Neural progenitor cell (in vitro differentiated cells): ENCODE results near the gene KLF16. TPM values are rescaled to one million over a fixed set of nuclear protein-coding genes. Genes with fewer than 3 reads are reported as not detected.

Experiments
- DNase-seq: peaks from one replicate; pipeline ENCODE4 v3.0.0-alpha.2; 2016; ENCODE audit warnings: low spot score
- H2AFZ ChIP-seq: fragments of 200-600 bp; sonication (generic); replicated peaks from 2 replicates; pipeline ENCODE4 v1.6.1; 2016; ENCODE audit warnings: antibody characterized with exemption
- H3F3A ChIP-seq: fragments of 200-600 bp; sonication (generic); 2 replicates; pipeline ENCODE4 v1.6.1; 2016; ENCODE audit warnings: antibody characterized with exemption, low read depth
- H3K27ac ChIP-seq: fragments of 200-600 bp; sonication (generic); 2 replicates; pipeline ENCODE4 v1.5.1; 2016; ENCODE audit warnings: mild to moderate bottlenecking
- H3K27me3 ChIP-seq: fragments of 200-600 bp; sonication (generic); 2 replicates; pipeline ENCODE4 v1.6.1; 2016; ENCODE audit warnings: mild to moderate bottlenecking, moderate library complexity
- H3K36me3 ChIP-seq: fragments of 200-600 bp; sonication (generic); 2 replicates; pipeline ENCODE4 v1.5.1; 2016
- H3K4me1 ChIP-seq: fragments of 200-600 bp; sonication (generic); 2 replicates; pipeline ENCODE4 v1.6.1; 2016; ENCODE audit warnings: mixed run types
- H3K4me2 ChIP-seq: fragments of 200-600 bp; sonication (generic); 2 replicates; pipeline ENCODE4 v1.6.1; 2016
- H3K4me3 ChIP-seq: fragments of 200-600 bp; sonication (generic); 2 replicates; pipeline ENCODE4 v1.5.1; 2016
- H3K79me2 ChIP-seq: fragments of 200-600 bp; sonication (generic); 2 replicates; pipeline ENCODE4 v1.6.1; 2016; ENCODE audit warnings: low read depth
- H3K9ac ChIP-seq: fragments of 200-600 bp; sonication (generic); 2 replicates; pipeline ENCODE4 v1.6.1; 2016
- H3K9me3 ChIP-seq: fragments of 200-600 bp; sonication (generic); 2 replicates; pipeline ENCODE4 v1.5.1; 2016; ENCODE audit warnings: low read depth
- H4K20me1 ChIP-seq: fragments of 200-600 bp; sonication (generic); 2 replicates; pipeline ENCODE4 v1.6.1; 2016; ENCODE audit warnings: low read depth
- H3K27ac Mint-ChIP-seq: 3 replicates; pipeline ENCODE4 v1.8.0; 2021; ENCODE audit warnings: mixed read lengths
- H3K27me3 Mint-ChIP-seq: 2 replicates; pipeline ENCODE4 v1.8.0; 2022; ENCODE audit warnings: low read depth, mild to moderate bottlenecking, inconsistent platforms, moderate library complexity, mixed read lengths; ENCODE audit not compliant: insufficient read depth
- H3K36me3 Mint-ChIP-seq: 3 replicates; pipeline ENCODE4 v1.8.0; 2021; ENCODE audit warnings: mixed read lengths
- H3K4me1 Mint-ChIP-seq: 3 replicates; pipeline ENCODE4 v1.8.0; 2021; ENCODE audit warnings: mixed read lengths
- H3K4me3 Mint-ChIP-seq: 3 replicates; pipeline ENCODE4 v1.8.0; 2021; ENCODE audit warnings: mild to moderate bottlenecking, moderate library complexity, mixed read lengths
- H3K9me3 Mint-ChIP-seq: 3 replicates; pipeline ENCODE4 v1.8.0; 2020; ENCODE audit warnings: mixed read lengths
- CTCF ChIP-seq: fragments of 200-600 bp; sonication (generic); IDR thresholded peaks from 2 replicates; pipeline ENCODE4 v1.5.1; 2017; ENCODE audit warnings: antibody characterized with exemption, mild to moderate bottlenecking
- EZH2 ChIP-seq: fragments of 200-600 bp; sonication (generic); IDR thresholded peaks from 2 replicates; pipeline ENCODE4 v1.6.1; 2017; ENCODE audit warnings: antibody characterized with exemption, mild to moderate bottlenecking, moderate library complexity
- EZH2phosphoT487 ChIP-seq: fragments of 200-600 bp; sonication (generic); IDR thresholded peaks from 2 replicates; pipeline ENCODE4 v1.6.1; 2017; ENCODE audit warnings: antibody characterized with exemption
- total RNA-seq: library from RNA; depleted of rRNA; stranded (reverse); fragments of >200 nt; gene quantifications from 2 replicates; pipeline ENCODE4 v1.2.3, GENCODE V29; 2015; ENCODE audit warnings: low replicate concordance

Gene KLF16
- total RNA-seq, 1 donor from 2014 or later: 1.0 TPM

- Mint-ChIP-seq H3K36me3 (no peaks in the 10 kb centered on the region), H3K27me3 (no peaks in the 10 kb centered on the region), H3K27ac (peak within 1 kb of the TSS; percentile 97), H3K9me3 (no peaks in the 10 kb centered on the region), H3K4me1 (peaks cover 24% of the 10 kb centered on the region), H3K4me3 (peak within 1 kb of the TSS; percentile 95)
- Histone ChIP-seq H3K4me3 (peak within 1 kb of the TSS; percentile 100), H3K9me3 (no peaks in the 10 kb centered on the region), H4K20me1 (peaks cover 60% of the 10 kb centered on the region), H3K4me2 (peak within 1 kb of the TSS; percentile 99), H3K4me1 (peaks cover 11% of the 10 kb centered on the region), H3K79me2 (peaks cover 54% of the 10 kb centered on the region), H3K27me3 (no peaks in the 10 kb centered on the region), H3K27ac (peak within 1 kb of the TSS; percentile 100), H3K36me3 (no peaks in the 10 kb centered on the region), H3K9ac (peak within 1 kb of the TSS; percentile 99), H2AFZ (peak within 1 kb of the TSS; percentile 94), H3F3A (peaks cover 15% of the 10 kb centered on the region)
- peak; percentile 95 for DNase-seq
- TF ChIP-seq CTCF (peak; percentile 93), EZH2 (no peak)
These were observed 14.8 kb downstream of the KLF16 start, which contains the start of gene REXO1 for GRCh38 chr19:1848399-1849131. REXO1 (minus strand) TSS chr19:1848483; CDS start chr19:1848358, 125 bp downstream.

GRCh38 chr19:1847684-1848398 lies 15.5 kb downstream of the KLF16 start:
- peaks cover 60% of the 10 kb centered on the region for H4K20me1 ChIP-seq
- H3K4me3 ChIP-seq: peak overlapping the region; percentile 100
- DNase-seq: peak; percentile 72
- H3F3A ChIP-seq: peaks cover 15% of the 10 kb centered on the region
- peaks cover 21% of the 10 kb centered on the region for H3K4me1 Mint-ChIP-seq
- no peaks in the 10 kb centered on the region for H3K27me3 Mint-ChIP-seq
- H3K4me3 Mint-ChIP-seq: peak overlapping the region; percentile 95
- no peaks in the 10 kb centered on the region for H3K36me3 Mint-ChIP-seq
- H3K27ac Mint-ChIP-seq: peak overlapping the region; percentile 97
- H3K9me3 Mint-ChIP-seq: no peaks in the 10 kb centered on the region
- peaks cover 9% of the 10 kb centered on the region for H3K4me1 ChIP-seq
- peak overlapping the region; percentile 99 for H3K4me2 ChIP-seq
- TF ChIP-seq EZH2phosphoT487 (no peak), CTCF (no peak), EZH2 (no peak)
- peak overlapping the region; percentile 100 for H3K27ac ChIP-seq
- peaks cover 54% of the 10 kb centered on the region for H3K79me2 ChIP-seq
- peak overlapping the region; percentile 99 for H3K9ac ChIP-seq
- H3K9me3 ChIP-seq: no peaks in the 10 kb centered on the region
- H3K27me3 ChIP-seq: no peaks in the 10 kb centered on the region
- H3K36me3 ChIP-seq: no peaks in the 10 kb centered on the region
- H2AFZ ChIP-seq: peak overlapping the region; percentile 94

GRCh38 chr19:1847348-1847683 lies 16.1 kb downstream of the KLF16 start:
- Histone ChIP-seq H3K9me3 (no peaks in the 10 kb centered on the region), H3F3A (peaks cover 15% of the 10 kb centered on the region), H3K79me2 (peaks cover 58% of the 10 kb centered on the region), H3K4me1 (peaks cover 9% of the 10 kb centered on the region), H3K4me3 (peak overlapping the region; percentile 100), H3K4me2 (peak overlapping the region; percentile 99), H3K36me3 (no peaks in the 10 kb centered on the region), H3K9ac (peak overlapping the region; percentile 99), H4K20me1 (peaks cover 60% of the 10 kb centered on the region), H3K27me3 (no peaks in the 10 kb centered on the region), H2AFZ (no peak overlapping the region), H3K27ac (no peak overlapping the region)
- DNase-seq: no peak
- Mint-ChIP-seq H3K27ac (peak overlapping the region; percentile 97), H3K36me3 (no peaks in the 10 kb centered on the region), H3K4me3 (peak overlapping the region; percentile 95), H3K27me3 (no peaks in the 10 kb centered on the region), H3K4me1 (peaks cover 22% of the 10 kb centered on the region), H3K9me3 (no peaks in the 10 kb centered on the region)
- TF ChIP-seq EZH2phosphoT487 (no peak), CTCF (no peak), EZH2 (no peak)
